IMR-90 (cell line): ENCODE measurements around the gene SH2D6. TPM values are rescaled to one million over a fixed set of nuclear protein-coding genes. Genes with fewer than 3 reads are reported as not detected.

ENCODE experiments used
- ATAC-seq: fragments of 200-7000 bp; cut with Tn5 transposase; 2 replicates; pipeline ENCODE4 v1.9.1; 2020; ENCODE audit warnings: low read depth, mild to moderate bottlenecking, moderate library complexity
- BruUV-seq: library from RNA; stranded (reverse); fragments of 400-500 nt; replicated peaks from 2 replicates; lab custom pipeline; 2021; lab: Mats Ljungman, UMichigan
- CTCF ChIA-PET: fragments of 300-600 bp; formaldehyde crosslinking; extraction: SDS; loops from one replicate; lab custom pipeline; 2021; ENCODE audit warnings: antibody characterized with exemption; lab: Yijun Ruan, JAX
- POLR2A ChIA-PET: fragments of 300-600 bp; sonication (Branson Sonifier 250); formaldehyde crosslinking; loops from one replicate; lab custom pipeline; 2022; ENCODE audit warnings: antibody characterized with exemption; ENCODE audit not compliant: unreplicated experiment; lab: Charles Lee
- DNase-seq: peaks from one replicate; pipeline ENCODE4 v3.0.0; 2013
- H2AFZ ChIP-seq: replicated peaks from 2 replicates; pipeline ENCODE3; 2013; ENCODE audit warnings: low read length, mild to moderate bottlenecking; ENCODE audit not compliant: poor library complexity
- H2AK5ac ChIP-seq: 2 replicates; pipeline ENCODE4 v1.6.1; 2013; ENCODE audit warnings: low read depth, low read length, inconsistent platforms
- H2AK9ac ChIP-seq: replicated peaks from 2 replicates; pipeline ENCODE3; 2013; ENCODE audit warnings: mild to moderate bottlenecking, low read depth, low read length, moderate library complexity; ENCODE audit not compliant: poor library complexity
- H2BK120ac ChIP-seq: 2 replicates; pipeline ENCODE4 v1.6.1; 2013; ENCODE audit warnings: low read depth, low read length, inconsistent platforms
- H2BK15ac ChIP-seq: 3 replicates; pipeline ENCODE4 v1.6.1; 2013; ENCODE audit warnings: low read depth, low read length, inconsistent platforms
- H2BK20ac ChIP-seq: 2 replicates; pipeline ENCODE4 v1.6.1; 2013; ENCODE audit warnings: low read depth, mild to moderate bottlenecking, inconsistent platforms, low read length, moderate library complexity
- H2BK5ac ChIP-seq: 2 replicates; pipeline ENCODE4 v1.6.1; 2013; ENCODE audit warnings: mild to moderate bottlenecking, low read depth, low read length, inconsistent platforms; ENCODE audit not compliant: poor library complexity, severe bottlenecking
- H3K14ac ChIP-seq: replicated peaks from 2 replicates; pipeline ENCODE4 v1.6.1; 2013; ENCODE audit warnings: low read depth, low read length, inconsistent platforms
- H3K18ac ChIP-seq: 2 replicates; pipeline ENCODE4 v1.6.1; 2013; ENCODE audit warnings: low read depth, low read length, control low read depth
- H3K23ac ChIP-seq: 2 replicates; pipeline ENCODE4 v1.6.1; 2013; ENCODE audit warnings: low read depth, low read length, inconsistent platforms
- H3K27ac ChIP-seq: 2 replicates; pipeline ENCODE4 v1.5.1; 2013; ENCODE audit warnings: mild to moderate bottlenecking, control low read depth, low read length; ENCODE audit not compliant: insufficient read depth
- H3K27me3 ChIP-seq: 2 replicates; pipeline ENCODE4 v1.6.1; 2013; ENCODE audit warnings: low read length; ENCODE audit not compliant: control insufficient read depth, insufficient read depth
- H3K36me3 ChIP-seq: 2 replicates; pipeline ENCODE4 v1.6.1; 2013; ENCODE audit warnings: low read length, mixed read lengths; ENCODE audit not compliant: control insufficient read depth, insufficient read depth
- H3K4ac ChIP-seq: 2 replicates; pipeline ENCODE4 v1.6.1; 2013; ENCODE audit warnings: low read depth, low read length, inconsistent platforms
- H3K4me1 ChIP-seq: 2 replicates; pipeline ENCODE4 v1.6.1; 2013; ENCODE audit warnings: low read length, mixed read lengths; ENCODE audit not compliant: control insufficient read depth, insufficient read depth
- H3K4me2 ChIP-seq: 2 replicates; pipeline ENCODE4 v1.6.1; 2013; ENCODE audit warnings: low read depth, mild to moderate bottlenecking, control low read depth, low read length, moderate library complexity
- H3K4me3 ChIP-seq: 2 replicates; pipeline ENCODE4 v1.5.1; 2013; ENCODE audit warnings: low read depth, mild to moderate bottlenecking, control low read depth, low read length, moderate library complexity; ENCODE audit not compliant: insufficient read depth
- H3K56ac ChIP-seq: 2 replicates; pipeline ENCODE4 v1.6.1; 2013; ENCODE audit warnings: low read length, inconsistent platforms; ENCODE audit not compliant: insufficient read depth; ENCODE audit errors: extremely low read depth
- H3K79me1 ChIP-seq, 2 experiments: 2 replicates each; pipeline ENCODE4 v1.6.1; 2013; ENCODE audit warnings: low read length in 2 of 2, inconsistent platforms in 1 of 2, low read depth in 1 of 2
- H3K9ac ChIP-seq: 2 replicates; pipeline ENCODE4 v1.6.1; 2013; ENCODE audit warnings: low read depth, low read length, control low read depth
- H3K9me1 ChIP-seq: 2 replicates; pipeline ENCODE4 v1.6.1; 2013; ENCODE audit warnings: low read length, inconsistent platforms; ENCODE audit not compliant: insufficient read depth
- H3K9me3 ChIP-seq: 2 replicates; pipeline ENCODE4 v1.6.1; 2013; ENCODE audit warnings: low read length; ENCODE audit not compliant: control insufficient read depth, insufficient read depth
- H4K20me1 ChIP-seq: 2 replicates; pipeline ENCODE4 v1.6.1; 2013; ENCODE audit warnings: low read length, inconsistent platforms; ENCODE audit not compliant: insufficient read depth
- H4K5ac ChIP-seq: 2 replicates; pipeline ENCODE4 v1.6.1; 2013; ENCODE audit warnings: mild to moderate bottlenecking, low read depth, low read length, control low read depth
- H4K8ac ChIP-seq, 2 experiments: 2 replicates each; pipeline ENCODE4 v1.6.1; 2013; ENCODE audit warnings: low read depth in 2 of 2, low read length in 2 of 2, control low read depth in 1 of 2, inconsistent platforms in 1 of 2
- H4K91ac ChIP-seq: 2 replicates; pipeline ENCODE4 v1.6.1; 2013; ENCODE audit warnings: low read depth, low read length, inconsistent platforms; ENCODE audit not compliant: insufficient read depth
- CTCF ChIP-seq: conservative IDR thresholded peaks from 2 replicates; pipeline ENCODE4 v1.5.1; 2012; ENCODE audit warnings: mild to moderate bottlenecking, low read depth, low read length, improper control_type of control experiment
- MAFK ChIP-seq: IDR thresholded peaks from 2 replicates; pipeline ENCODE4 v1.6.1; 2012; ENCODE audit warnings: low read depth, low read length, improper control_type of control experiment
- WGBS, 2 experiments: methylation state at CpG; one replicate each; pipeline versions ENCODE4 v1.1.5 to v1.1.7; 2013; ENCODE audit warnings: missing lambda C conversion rate in 2 of 2; ENCODE audit not compliant: insufficient read length in 1 of 2; ENCODE audit errors: extremely low coverage in 2 of 2; 5-methylcytosine and 5-hydroxymethylcytosine counted together
- dilution Hi-C: fragments of 300-500 bp; cut with HindIII; formaldehyde crosslinking; loops from one replicate; pipeline ENCODE4 v1.14.3; 2018; ENCODE audit warnings: low sequenced_read_pairs; ENCODE audit not compliant: unreplicated experiment
- in situ Hi-C: fragments of 300-500 bp; cut with MboI; formaldehyde crosslinking; loops from 3 replicates; pipeline ENCODE4 v1.14.3; 2019; ENCODE audit warnings: low sequenced_read_pairs, inconsistent platforms, mixed read lengths
- intact Hi-C: fragments of 100-400 bp; cut with micrococcal nuclease; formaldehyde crosslinking; loops from 2 replicates; pipeline ENCODE4 v1.10.0; 2022
- polyA plus RNA-seq, 3 experiments: library from polyadenylated mRNA; depleted of rRNA; stranded (reverse); fragments of >200 nt; gene quantifications; 2 replicates each; pipeline ENCODE4 v1.2.3, GENCODE V29; 2012; ENCODE audit warnings: low replicate concordance in 1 of 3
- total RNA-seq: library from RNA; depleted of rRNA; stranded (reverse); fragments of >200 nt; gene quantifications from 2 replicates; pipeline ENCODE4 v1.2.3, GENCODE V29; 2012

Gene SH2D6
- total and polyA plus RNA-seq, 2 of the 4 experiments (the other 2 are of a cell fraction), result 0.32 to 0.36 TPM

- ChIA-PET CTCF (no interaction called here), POLR2A (no interaction called here)
- no CpG with 5 or more reads among the region's 1 CpG for WGBS, 2 experiments
- no peak overlapping the region for H2BK15ac ChIP-seq
- no TSS peak for BruUV-seq
- H3K9ac ChIP-seq, result no peak overlapping the region
- no peak overlapping the region for H3K23ac ChIP-seq
- no peaks in the 10 kb centered on the region for H4K20me1 ChIP-seq
- no peak overlapping the region for H2BK120ac ChIP-seq
- no peak overlapping the region for H2AK5ac ChIP-seq
- dilution Hi-C loops, result no loop called here
- no peaks in the 10 kb centered on the region; the same call in 1 of the 2 replicates for H3K4me1 ChIP-seq
- H3K56ac ChIP-seq, result no peak overlapping the region
- no peak overlapping the region for H3K4me3 ChIP-seq
- H3K27me3 ChIP-seq, result 0 out of 2 replicates have a peak, but pooled peaks cover 3% of the 10 kb centered on the region
- H2BK20ac ChIP-seq, result no peak overlapping the region
- H3K4me2 ChIP-seq, result no peak overlapping the region
- TF ChIP-seq MAFK (peak; percentile 74), CTCF (no peak)
- H4K5ac ChIP-seq, result no peak overlapping the region
- H3K4ac ChIP-seq, result no peak overlapping the region
- no peaks in the 10 kb centered on the region for H3K9me3 ChIP-seq
- H3K79me1 ChIP-seq, result no peaks in the 10 kb centered on the region
- no peak overlapping the region for H3K27ac ChIP-seq
- intact Hi-C loops, result no loop called here
- no peaks in the 10 kb centered on the region; the same call in 1 of the 2 replicates for H3K9me1 ChIP-seq
- ATAC-seq, result no peak
- no peak overlapping the region for H2AK9ac ChIP-seq
- no peaks in the 10 kb centered on the region for H3K36me3 ChIP-seq
- no peak overlapping the region for H4K91ac ChIP-seq
- DNase-seq, result no peak
- in situ Hi-C loops, result no loop called here
- no peak overlapping the region for H3K18ac ChIP-seq
- H4K8ac ChIP-seq, result no peak overlapping the region
- H3K14ac ChIP-seq, result no peak overlapping the region
- H2AFZ ChIP-seq, result no peak overlapping the region
- H2BK5ac ChIP-seq, result no peak overlapping the region
These were observed 37.1 kb downstream of the SH2D6 start for GRCh38 chr2:85455552-85456090.
